Keratinocyte (primary cell): Measurements from ENCODE around the gene PAIP2B. TPM values are rescaled to one million over a fixed set of nuclear protein-coding genes. Genes with fewer than 3 reads are reported as not detected.
"Not testable (repeated sequence)": the region's sequence is repeated elsewhere in the genome, so short reads cannot be mapped to it uniquely, and the experiment has no call there.

Source experiments
- DNase-seq: peaks from one replicate; pipeline ENCODE4 v3.0.0-alpha.2; 2011; ENCODE audit warnings: low read depth, missing footprints, low spot score
- FAIRE-seq: peaks from 2 replicates; lab custom pipeline; 2011; peaks lifted over from hg19 to GRCh38; lab: Jason Lieb, UNC
- H2AFZ ChIP-seq: 2 replicates; pipeline ENCODE4 v1.6.0; 2012; ENCODE audit warnings: low read length, control low read depth, inconsistent platforms; ENCODE audit not compliant: control insufficient read depth
- H3K27ac ChIP-seq: 2 replicates; pipeline ENCODE4 v1.5.1; 2011; ENCODE audit warnings: low read length; ENCODE audit not compliant: control insufficient read depth, insufficient read depth
- H3K27me3 ChIP-seq: 3 replicates; pipeline ENCODE4 v1.6.0; 2011; ENCODE audit warnings: low read length; ENCODE audit not compliant: control insufficient read depth, insufficient read depth; ENCODE audit errors: extremely low read depth
- H3K36me3 ChIP-seq, 2 experiments: 2 replicates in 1 of 2; 3 replicates in 1 of 2; pipeline ENCODE4 v1.5.1; 2011; ENCODE audit warnings: low read length in 2 of 2, mild to moderate bottlenecking in 1 of 2; ENCODE audit not compliant: control insufficient read depth in 2 of 2, insufficient read depth in 2 of 2; ENCODE audit errors: extremely low read depth in 1 of 2
- H3K4me1 ChIP-seq: 3 replicates; pipeline ENCODE4 v1.5.1; 2011; ENCODE audit warnings: low read length; ENCODE audit not compliant: control insufficient read depth, insufficient read depth; ENCODE audit errors: extremely low read depth
- H3K4me2 ChIP-seq: 3 replicates; pipeline ENCODE4 v1.6.0; 2011; ENCODE audit warnings: low read depth, low read length; ENCODE audit not compliant: control insufficient read depth, insufficient read depth; ENCODE audit errors: extremely low read depth
- H3K4me3 ChIP-seq, 3 experiments: fragments of 200-600 bp in 1 of 3; sonication (generic) in 1 of 3; 2 replicates in 2 of 3; 3 replicates in 1 of 3; pipeline ENCODE4 v1.5.1; 2011 to 2016; ENCODE audit warnings: low read length in 3 of 3, mild to moderate bottlenecking in 3 of 3, control low read depth in 2 of 3, inconsistent platforms in 1 of 3, low read depth in 1 of 3, mixed read lengths in 1 of 3, mixed run types in 1 of 3, moderate library complexity in 1 of 3; ENCODE audit not compliant: control insufficient read depth in 2 of 3, insufficient read depth in 2 of 3; ENCODE audit errors: extremely low read depth in 1 of 3
- H3K79me2 ChIP-seq: 2 replicates; pipeline ENCODE4 v1.6.0; 2012; ENCODE audit warnings: low read length; ENCODE audit not compliant: control insufficient read depth, insufficient read depth
- H3K9ac ChIP-seq: 3 replicates; pipeline ENCODE4 v1.6.0; 2011; ENCODE audit warnings: low read length; ENCODE audit not compliant: control insufficient read depth, insufficient read depth; ENCODE audit errors: extremely low read depth
- H3K9me1 ChIP-seq: 3 replicates; pipeline ENCODE4 v1.6.0; 2011; ENCODE audit warnings: low read length; ENCODE audit not compliant: control insufficient read depth, insufficient read depth; ENCODE audit errors: extremely low read depth
- H3K9me3 ChIP-seq: 2 replicates; pipeline ENCODE4 v1.5.1; 2012; ENCODE audit warnings: low read depth, low read length; ENCODE audit not compliant: control insufficient read depth
- H4K20me1 ChIP-seq: 3 replicates; pipeline ENCODE4 v1.6.0; 2011; ENCODE audit warnings: low read length; ENCODE audit not compliant: control insufficient read depth, insufficient read depth; ENCODE audit errors: extremely low read depth
- EZH2 ChIP-seq: IDR thresholded peaks from one replicate; pipeline ENCODE4 v1.6.1; 2012; ENCODE audit warnings: inconsistent platforms, mild to moderate bottlenecking, low read length, moderate library complexity
- dilution Hi-C: fragments of 300-500 bp; cut with MboI; formaldehyde crosslinking; loops from one replicate; pipeline ENCODE4 v1.7.0; 2020; ENCODE audit warnings: low sequenced_read_pairs; ENCODE audit not compliant: extremely low pct_ligation_motif_present
- polyA plus RNA-seq, 5 experiments: library from polyadenylated mRNA; depleted of rRNA in 3 of 5; stranded (reverse) in 3 of 5; stranded (forward) in 1 of 5; unstranded in 1 of 5; fragments of >200 nt; gene quantifications; 1 replicate in 1 of 5; 2 replicates in 3 of 5; 3 replicates in 1 of 5; pipeline versions ENCODE4 v1.2.1 to v1.2.3, GENCODE V29; 2011 to 2012; ENCODE audit warnings: missing spikeins in 2 of 5, low read depth in 1 of 5, low replicate concordance in 1 of 5
- TF ChIP-seq, protein P1 (sequence below), 3 experiments: IDR thresholded peaks in 1 of 3; conservative IDR thresholded peaks in 1 of 3; optimal IDR thresholded peaks in 1 of 3; 2 replicates in 2 of 3; 3 replicates in 1 of 3; pipeline versions ENCODE3 to v1.5.1; 2011; ENCODE audit warnings: low read length in 3 of 3, mild to moderate bottlenecking in 3 of 3, moderate library complexity in 2 of 3, control low read depth in 1 of 3, inconsistent platforms in 1 of 3; ENCODE audit not compliant: insufficient read depth in 2 of 3; ENCODE audit errors: extremely low read depth in 1 of 3

Gene PAIP2B
- polyA plus RNA-seq, 1 donor (not counting 4 experiments of a cell fraction or from before 2014, with no cell fraction given) = 1.7 TPM

DNA sequence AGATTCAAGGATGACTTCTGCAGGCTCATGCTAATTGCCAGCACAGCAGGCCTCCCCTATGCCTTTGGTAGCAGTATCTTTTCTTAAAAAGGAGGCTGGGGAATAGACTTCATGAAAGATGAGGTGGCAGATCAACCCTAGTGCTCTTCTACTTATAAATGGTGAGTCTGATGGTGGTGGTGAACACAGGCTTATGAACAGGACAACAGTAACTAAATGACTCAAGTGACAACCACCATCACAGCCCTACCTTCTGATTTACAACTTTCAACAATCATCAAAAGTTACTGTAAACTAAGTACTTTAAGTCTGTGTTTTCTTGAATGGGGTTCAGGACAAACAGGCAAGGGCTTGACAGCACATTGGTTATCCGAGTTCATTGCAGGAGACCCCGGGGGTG lies 39.3 kb downstream of the PAIP2B start:
- Histone ChIP-seq H3K9me3 (no peaks in the 10 kb centered on the region), H3K4me3 (no peak overlapping the region), H3K27ac (no peak overlapping the region), H3K4me2 (no peak overlapping the region), H3K9me1 (no peaks in the 10 kb centered on the region), H2AFZ (no peak overlapping the region), H3K79me2 (no peaks in the 10 kb centered on the region), H3K4me1 (no peaks in the 10 kb centered on the region), H3K9ac (no peak overlapping the region), H3K36me3 (no peaks in the 10 kb centered on the region), H4K20me1 (no peaks in the 10 kb centered on the region), H3K27me3 (no peaks in the 10 kb centered on the region)
- dilution Hi-C loops = no loop called here
- no peak for TF ChIP-seq EZH2
- TF ChIP-seq, protein P1, sequence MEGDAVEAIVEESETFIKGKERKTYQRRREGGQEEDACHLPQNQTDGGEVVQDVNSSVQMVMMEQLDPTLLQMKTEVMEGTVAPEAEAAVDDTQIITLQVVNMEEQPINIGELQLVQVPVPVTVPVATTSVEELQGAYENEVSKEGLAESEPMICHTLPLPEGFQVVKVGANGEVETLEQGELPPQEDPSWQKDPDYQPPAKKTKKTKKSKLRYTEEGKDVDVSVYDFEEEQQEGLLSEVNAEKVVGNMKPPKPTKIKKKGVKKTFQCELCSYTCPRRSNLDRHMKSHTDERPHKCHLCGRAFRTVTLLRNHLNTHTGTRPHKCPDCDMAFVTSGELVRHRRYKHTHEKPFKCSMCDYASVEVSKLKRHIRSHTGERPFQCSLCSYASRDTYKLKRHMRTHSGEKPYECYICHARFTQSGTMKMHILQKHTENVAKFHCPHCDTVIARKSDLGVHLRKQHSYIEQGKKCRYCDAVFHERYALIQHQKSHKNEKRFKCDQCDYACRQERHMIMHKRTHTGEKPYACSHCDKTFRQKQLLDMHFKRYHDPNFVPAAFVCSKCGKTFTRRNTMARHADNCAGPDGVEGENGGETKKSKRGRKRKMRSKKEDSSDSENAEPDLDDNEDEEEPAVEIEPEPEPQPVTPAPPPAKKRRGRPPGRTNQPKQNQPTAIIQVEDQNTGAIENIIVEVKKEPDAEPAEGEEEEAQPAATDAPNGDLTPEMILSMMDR (optimal IDR thresholded peaks at IDR 0.05 in 1 of 3, IDR thresholded peaks at IDR 0.05 in 1 of 3, conservative IDR thresholded peaks at IDR 0.05 in 1 of 3; ENCODE audit: extremely low read depth in 1 of 3, insufficient read depth in 2 of 3, low read length in 3 of 3) = no peak
- FAIRE-seq (no peak), DNase-seq (no peak)

DNA sequence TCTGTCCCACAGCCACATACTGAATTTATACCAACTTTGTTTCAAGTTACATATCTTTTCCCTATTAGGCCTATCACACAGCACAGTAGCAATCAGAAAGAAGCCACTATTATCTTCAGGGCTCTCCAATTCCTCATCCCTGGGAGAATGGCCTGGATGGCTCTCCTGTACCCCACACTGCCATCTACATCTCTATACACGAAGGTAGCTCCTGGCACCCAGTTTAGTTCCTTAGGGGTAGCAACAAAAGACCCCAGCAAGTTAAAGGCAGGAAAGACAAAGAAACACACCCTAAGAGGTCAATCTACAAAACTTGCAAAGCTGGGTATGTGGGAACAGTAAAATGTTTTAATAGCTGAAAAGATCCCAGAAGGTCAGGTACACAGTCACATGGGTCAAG lies 39.9 kb downstream of the PAIP2B start:
- TF ChIP-seq, protein P1 (optimal IDR thresholded peaks at IDR 0.05 in 1 of 3, IDR thresholded peaks at IDR 0.05 in 1 of 3, conservative IDR thresholded peaks at IDR 0.05 in 1 of 3; ENCODE audit: extremely low read depth in 1 of 3, insufficient read depth in 2 of 3, low read length in 3 of 3) = no peak
- TF ChIP-seq EZH2 = no peak
- no peak overlapping the region for H3K9ac ChIP-seq
- no peak overlapping the region for H3K27ac ChIP-seq
- H3K4me2 ChIP-seq = no peak overlapping the region
- dilution Hi-C loops = no loop called here
- no peaks in the 10 kb centered on the region for H3K79me2 ChIP-seq
- no peak for DNase-seq
- no peak overlapping the region for H2AFZ ChIP-seq
- no peaks in the 10 kb centered on the region for H3K36me3 ChIP-seq
- no peaks in the 10 kb centered on the region for H3K27me3 ChIP-seq
- no peaks in the 10 kb centered on the region for H3K9me3 ChIP-seq
- no peaks in the 10 kb centered on the region for H3K4me1 ChIP-seq
- FAIRE-seq = no peak
- H3K9me1 ChIP-seq = no peaks in the 10 kb centered on the region
- H3K4me3 ChIP-seq = no peak overlapping the region
- H4K20me1 ChIP-seq = no peaks in the 10 kb centered on the region

DNA sequence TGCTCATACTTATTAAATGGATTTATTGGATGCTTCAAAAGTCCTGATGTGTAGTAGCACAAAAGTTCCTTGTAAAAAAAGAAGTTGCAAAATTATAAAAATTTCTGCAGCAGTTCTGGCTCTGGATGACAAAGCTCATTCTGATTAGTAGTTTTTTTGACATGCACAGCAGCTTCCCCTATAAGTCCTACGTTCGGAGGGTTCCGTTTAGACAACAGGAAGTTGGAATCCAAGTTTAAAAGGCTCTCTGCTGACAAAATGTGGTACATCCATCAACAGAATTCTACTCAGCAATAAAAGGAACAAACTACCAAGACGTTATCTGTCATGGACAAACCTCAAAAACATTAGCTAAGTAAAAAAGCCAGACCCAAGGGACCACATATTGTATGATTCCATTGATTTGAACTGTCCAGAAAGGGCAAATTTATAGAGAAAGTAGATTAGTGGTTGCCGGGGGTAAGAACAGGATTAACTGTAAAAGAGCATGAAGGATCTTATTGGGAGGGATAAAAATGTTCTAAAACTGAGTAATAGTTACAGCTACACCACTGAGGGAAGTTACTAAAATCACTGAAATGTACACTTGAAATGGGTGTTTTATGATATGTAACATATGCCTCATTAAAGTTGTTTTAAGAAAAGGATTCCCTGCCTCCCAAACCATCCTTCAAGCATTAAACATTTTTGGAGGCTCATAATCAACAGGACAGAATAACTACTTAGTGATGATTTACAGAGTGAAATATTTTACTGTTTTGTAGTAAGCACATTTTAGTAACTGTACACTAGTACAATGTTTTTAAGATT lies 43.4 kb downstream of the PAIP2B start:
- H3K4me1 ChIP-seq, H3K27ac ChIP-seq, dilution Hi-C loops, DNase-seq, FAIRE-seq, H3K4me2 ChIP-seq, H4K20me1 ChIP-seq, H3K4me3 ChIP-seq, H2AFZ ChIP-seq, H3K9ac ChIP-seq, H3K36me3 ChIP-seq, H3K9me1 ChIP-seq, H3K27me3 ChIP-seq, H3K79me2 ChIP-seq, H3K9me3 ChIP-seq: not testable (repeated sequence)
